Breast epithelium (tissue), 4 donors: Measurements from ENCODE around the gene SNRPD3. TPM values are rescaled to one million over a fixed set of nuclear protein-coding genes. Genes with fewer than 3 reads are reported as not detected.

Experiments used
- DNase-seq, 2 donors: peaks; one replicate each; pipeline ENCODE4 v3.0.0-alpha.2; 2019; ENCODE audit warnings: low spot score in 2 of 2
- H3K27ac ChIP-seq, 2 donors: fragments of 200-600 bp; sonication (generic) in 1 of 2; one replicate each; pipeline ENCODE4 v1.5.1; 2016 to 2019; ENCODE audit warnings: mild to moderate bottlenecking in 1 of 2
- H3K27me3 ChIP-seq, 2 donors: fragments of 200-600 bp; sonication (generic) in 1 of 2; one replicate each; pipeline versions ENCODE4 v1.5.1 to v1.6.0; 2017 to 2019; ENCODE audit warnings: control low read depth in 1 of 2, mild to moderate bottlenecking in 1 of 2
- H3K36me3 ChIP-seq: fragments of 200-600 bp; one replicate; pipeline ENCODE4 v1.5.1; 2019
- H3K4me1 ChIP-seq, 2 donors: fragments of 200-600 bp; sonication (generic); one replicate each; pipeline ENCODE4 v1.5.1; 2016 to 2019; ENCODE audit warnings: control low read depth in 1 of 2
- H3K4me3 ChIP-seq, 3 donors: fragments of 200-600 bp; sonication (generic); 1 replicate in 2 of 3; 2 replicates in 1 of 3; pipeline ENCODE4 v1.5.1; 2016 to 2019; ENCODE audit warnings: mild to moderate bottlenecking in 3 of 3, moderate library complexity in 2 of 3
- H3K9me3 ChIP-seq, 2 donors: fragments of 200-600 bp; sonication (generic) in 1 of 2; one replicate each; pipeline ENCODE4 v1.5.1; 2016 to 2019; ENCODE audit warnings: control low read depth in 1 of 2
- CTCF ChIP-seq, 3 donors: fragments of 450-650 bp; IDR thresholded peaks; one replicate each; pipeline ENCODE4 v1.5.1; 2016 to 2017; ENCODE audit warnings: antibody characterized with exemption in 3 of 3, mild to moderate bottlenecking in 3 of 3, moderate library complexity in 3 of 3
- POLR2A ChIP-seq: fragments of 450-650 bp; IDR thresholded peaks from one replicate; pipeline ENCODE4 v1.6.1; 2016; ENCODE audit warnings: antibody characterized with exemption, mild to moderate bottlenecking, moderate library complexity
- POLR2AphosphoS5 ChIP-seq, 3 donors: sonication (generic); formaldehyde crosslinking; IDR thresholded peaks; one replicate each; pipeline ENCODE4 v1.6.1; 2017; ENCODE audit warnings: antibody characterized with exemption in 3 of 3
- intact Hi-C: fragments of 100-400 bp; cut with DNase I; formaldehyde crosslinking; loops from one replicate; pipeline ENCODE4 v1.15.1; 2023; ENCODE audit warnings: low total_unique reads
- total RNA-seq, 3 donors: library from RNA; depleted of rRNA; stranded (reverse); fragments of >200 nt; gene quantifications; one replicate each; pipeline ENCODE4 v1.1.0, GENCODE V29; 2016

Gene SNRPD3
- 100 to 1,000 TPM; 105 to 148 (median 124) TPM for total RNA-seq

- Histone ChIP-seq H3K27ac (peak within 1 kb of the TSS; percentile 99 to 100), H3K9me3 (no peaks in the 10 kb centered on the region), H3K4me3 (peak within 1 kb of the TSS; percentile 77 to 99 (median 82)), H3K4me1 (peaks cover 0 to 21% of the 10 kb centered on the region in 2 donors), H3K27me3 (no peaks in the 10 kb centered on the region), H3K36me3 (no peaks in the 10 kb centered on the region)
- TF ChIP-seq POLR2A (peak; percentile 13), POLR2AphosphoS5 (IDR thresholded peaks at IDR 0.05) (peak; percentile 86 to 92 (median 91)), CTCF (IDR thresholded peaks at IDR 0.05) (peak; percentile 43 to 68 (median 46))
- DNase-seq, result peak; percentile 100
- intact Hi-C loops, result no loop called here
Measured at GRCh38 chr22:24555165-24556039, at the start of gene SNRPD3. TSS of gene SNRPD3 (plus strand) at chr22:24555999. CDS start at chr22:24557675, 1,676 bp downstream.

GRCh38 chr22:24506802-24507438 lies 48.9 kb upstream of the SNRPD3 start:
- no peaks in the 10 kb centered on the region for H3K36me3 ChIP-seq
- DNase-seq, result no peak
- intact Hi-C loops, result loop anchor here (2.0 kb wide), 1 partner anchor 34 kb away; no protein-coding TSS in a partner anchor
- TF ChIP-seq CTCF (IDR thresholded peaks at IDR 0.05) (no peak), POLR2A (no peak), POLR2AphosphoS5 (IDR thresholded peaks at IDR 0.05) (no peak)
- no peaks in the 10 kb centered on the region for H3K4me1 ChIP-seq
- no peaks in the 10 kb centered on the region for H3K9me3 ChIP-seq
- no peaks in the 10 kb centered on the region for H3K27me3 ChIP-seq
- H3K4me3 ChIP-seq, result no peak overlapping the region
- no peak overlapping the region for H3K27ac ChIP-seq

GRCh38 chr22:24507716-24508115 lies 48.1 kb upstream of the SNRPD3 start:
- Histone ChIP-seq H3K4me3 (no peak overlapping the region), H3K36me3 (no peaks in the 10 kb centered on the region), H3K27ac (no peak overlapping the region), H3K27me3 (no peaks in the 10 kb centered on the region), H3K4me1 (no peaks in the 10 kb centered on the region), H3K9me3 (no peaks in the 10 kb centered on the region)
- TF ChIP-seq CTCF (IDR thresholded peaks at IDR 0.05) (no peak), POLR2A (no peak), POLR2AphosphoS5 (IDR thresholded peaks at IDR 0.05) (no peak)
- intact Hi-C loops, result loop anchor here (2.0 kb wide), 1 partner anchor 35 kb away; no protein-coding TSS in a partner anchor
- DNase-seq, result no peak

GRCh38 chr22:24510637-24511625 lies 44.9 kb upstream of the SNRPD3 start:
- H3K36me3 ChIP-seq, result no peaks in the 10 kb centered on the region
- H3K4me3 ChIP-seq, result no peak overlapping the region
- DNase-seq, result no peak
- H3K4me1 ChIP-seq, result no peaks in the 10 kb centered on the region
- H3K27me3 ChIP-seq, result no peaks in the 10 kb centered on the region
- H3K9me3 ChIP-seq, result no peaks in the 10 kb centered on the region
- no peak overlapping the region for H3K27ac ChIP-seq
- TF ChIP-seq CTCF (IDR thresholded peaks at IDR 0.05) (no peak), POLR2A (no peak), POLR2AphosphoS5 (IDR thresholded peaks at IDR 0.05) (no peak)
- intact Hi-C loops, result loop anchor here (10.0 kb wide), 1 partner anchor 456 kb away; no protein-coding TSS in a partner anchor
